Liver (tissue), 9 donors: ENCODE measurements around the gene FGD5. TPM values are rescaled to one million over a fixed set of nuclear protein-coding genes. Genes with fewer than 3 reads are reported as not detected.

ENCODE experiments used
- DNase-seq: peaks from one replicate; pipeline ENCODE4 v3.0.0-alpha.2; 2017; ENCODE audit warnings: low spot score
- H3K27ac ChIP-seq, 2 donors: one replicate each; pipeline ENCODE4 v1.7.0; 2013; ENCODE audit warnings: inconsistent platforms in 2 of 2, low read length in 2 of 2, control low read depth in 1 of 2, low read depth in 1 of 2, mild to moderate bottlenecking in 1 of 2
- H3K27me3 ChIP-seq, 4 donors: one replicate each; pipeline versions ENCODE4 v1.6.1 to v1.7.0; 2013; ENCODE audit warnings: low read length in 3 of 4, inconsistent platforms in 1 of 4, mild to moderate bottlenecking in 1 of 4, moderate library complexity in 1 of 4; ENCODE audit not compliant: control insufficient read depth in 4 of 4, insufficient read depth in 4 of 4
- H3K36me3 ChIP-seq, 4 donors: one replicate each; pipeline versions ENCODE4 v1.6.1 to v1.7.0; 2013; ENCODE audit warnings: low read length in 3 of 4, mild to moderate bottlenecking in 3 of 4, low read depth in 1 of 4, moderate library complexity in 1 of 4; ENCODE audit not compliant: control insufficient read depth in 4 of 4, insufficient read depth in 3 of 4
- H3K4me1 ChIP-seq, 4 donors: one replicate each; pipeline versions ENCODE4 v1.6.1 to v1.7.0; 2013; ENCODE audit warnings: low read length in 3 of 4, mild to moderate bottlenecking in 3 of 4, moderate library complexity in 1 of 4; ENCODE audit not compliant: control insufficient read depth in 4 of 4, insufficient read depth in 4 of 4
- H3K4me3 ChIP-seq, 3 donors: one replicate each; pipeline versions ENCODE4 v1.6.1 to v1.7.0; 2013; ENCODE audit warnings: low read length in 3 of 3, control low read depth in 1 of 3, low read depth in 1 of 3, mild to moderate bottlenecking in 1 of 3
- H3K9ac ChIP-seq, 2 donors: one replicate each; pipeline ENCODE4 v1.7.0; 2013; ENCODE audit warnings: low read length in 2 of 2, mild to moderate bottlenecking in 2 of 2, moderate library complexity in 2 of 2, control low read depth in 1 of 2, low read depth in 1 of 2
- H3K9me3 ChIP-seq, 4 donors: one replicate each; pipeline versions ENCODE4 v1.6.1 to v1.7.0; 2013; ENCODE audit warnings: low read length in 3 of 4; ENCODE audit not compliant: control insufficient read depth in 4 of 4
- EGR1 ChIP-seq, 2 donors: IDR thresholded peaks; 2 replicates each; pipeline ENCODE4 v1.6.1; 2016 to 2018; ENCODE audit warnings: antibody characterized with exemption in 2 of 2, low read depth in 2 of 2
- FOXA1 ChIP-seq: IDR thresholded peaks from 2 replicates; pipeline ENCODE4 v1.6.1; 2016; ENCODE audit warnings: antibody characterized with exemption
- FOXA2 ChIP-seq: IDR thresholded peaks from 2 replicates; pipeline ENCODE4 v1.6.1; 2016; ENCODE audit warnings: antibody characterized with exemption
- GABPA ChIP-seq, 2 donors: IDR thresholded peaks in 1 of 2; conservative IDR thresholded peaks in 1 of 2; 2 replicates each; pipeline ENCODE4 v1.6.1; 2016; ENCODE audit warnings: antibody characterized with exemption in 2 of 2, mild to moderate bottlenecking in 1 of 2, moderate library complexity in 1 of 2
- HNF4A ChIP-seq, 2 donors: conservative IDR thresholded peaks; 2 replicates each; pipeline ENCODE4 v1.6.1; 2016; ENCODE audit warnings: antibody characterized with exemption in 2 of 2, mild to moderate bottlenecking in 2 of 2
- HNF4G ChIP-seq: IDR thresholded peaks from 2 replicates; pipeline ENCODE4 v1.6.1; 2016; ENCODE audit warnings: antibody characterized with exemption
- NR2F2 ChIP-seq: IDR thresholded peaks from 2 replicates; pipeline ENCODE4 v1.6.1; 2016; ENCODE audit warnings: antibody characterized with exemption
- RAD21 ChIP-seq, 2 donors: IDR thresholded peaks; 2 replicates each; pipeline ENCODE4 v1.6.1; 2016; ENCODE audit warnings: antibody characterized with exemption in 2 of 2, mild to moderate bottlenecking in 2 of 2
- RXRA ChIP-seq, 2 donors: IDR thresholded peaks; 2 replicates each; pipeline ENCODE4 v1.6.1; 2017 to 2018; ENCODE audit warnings: antibody characterized with exemption in 2 of 2, mild to moderate bottlenecking in 1 of 2
- SP1 ChIP-seq: IDR thresholded peaks from 2 replicates; pipeline ENCODE4 v1.6.1; 2018; ENCODE audit warnings: antibody characterized with exemption, mild to moderate bottlenecking
- TAF1 ChIP-seq: conservative IDR thresholded peaks from 2 replicates; pipeline ENCODE4 v1.6.1; 2016; ENCODE audit warnings: antibody characterized with exemption, mild to moderate bottlenecking
- WGBS: extraction: QIAGEN DNeasy Blood & Tissue Kit; methylation state at CpG from one replicate; pipeline ENCODE4 v1.1.7; 2013; 5-methylcytosine and 5-hydroxymethylcytosine counted together
- polyA plus RNA-seq, 2 donors: library from polyadenylated mRNA; stranded (reverse) in 1 of 2; unstranded in 1 of 2; fragments of 200-250 nt in 1 of 2; fragments of >200 nt in 1 of 2; fragmentation: Nextera tagmentation in 1 of 2; extraction: Ambion mirVana in 1 of 2; gene quantifications; one replicate each; pipeline versions ENCODE4 v1.2.1 to v1.2.3, GENCODE V29; 2013 to 2015
- total RNA-seq, 2 donors: library from RNA; depleted of rRNA; stranded (reverse); fragments of >200 nt; gene quantifications; one replicate each; pipeline ENCODE4 v1.2.3, GENCODE V29; 2014
- TF ChIP-seq, protein P1 (sequence below): IDR thresholded peaks from 2 replicates; pipeline ENCODE4 v1.6.1; 2016; ENCODE audit warnings: antibody characterized with exemption
- TF ChIP-seq, protein P2 (sequence below): fragments of 150-350 bp; IDR thresholded peaks from 2 replicates; pipeline ENCODE4 v1.5.1; 2017; ENCODE audit warnings: improper control_type of control experiment, low read depth, low read length; ENCODE audit not compliant: missing input control
- donor health status: healthy.
- donor health status: healthy.
- donor health status: healthy.
- donor health status: healthy.
- donor health status: healthy.

FGD5 gene
- total and polyA plus RNA-seq, 4 donors = 2.0 to 6.3 (median 3.1) TPM

DNA sequence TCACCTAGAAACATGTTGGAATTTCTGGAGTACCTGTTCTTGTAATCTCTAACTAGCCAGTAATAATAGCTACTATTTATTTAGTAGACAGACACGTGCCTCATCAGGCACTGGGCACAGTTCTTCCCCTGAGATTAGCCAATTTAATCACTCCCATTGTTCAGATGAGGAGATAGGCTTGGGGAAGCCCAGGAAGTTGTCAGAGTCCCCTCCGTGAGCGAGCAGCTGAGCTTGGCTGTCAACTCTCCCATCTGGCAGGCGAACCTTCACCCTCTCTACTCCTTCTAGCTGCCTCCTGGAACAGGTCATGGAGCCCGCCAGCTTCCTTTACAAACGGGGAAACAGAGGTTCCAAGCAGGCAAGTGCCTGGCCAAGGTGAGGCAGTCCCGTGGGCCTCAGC lies 31.1 kb upstream of the FGD5 start (continued):
- TF ChIP-seq, protein P1, sequence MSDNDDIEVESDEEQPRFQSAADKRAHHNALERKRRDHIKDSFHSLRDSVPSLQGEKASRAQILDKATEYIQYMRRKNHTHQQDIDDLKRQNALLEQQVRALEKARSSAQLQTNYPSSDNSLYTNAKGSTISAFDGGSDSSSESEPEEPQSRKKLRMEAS = no peak
- TF ChIP-seq, protein P2, sequence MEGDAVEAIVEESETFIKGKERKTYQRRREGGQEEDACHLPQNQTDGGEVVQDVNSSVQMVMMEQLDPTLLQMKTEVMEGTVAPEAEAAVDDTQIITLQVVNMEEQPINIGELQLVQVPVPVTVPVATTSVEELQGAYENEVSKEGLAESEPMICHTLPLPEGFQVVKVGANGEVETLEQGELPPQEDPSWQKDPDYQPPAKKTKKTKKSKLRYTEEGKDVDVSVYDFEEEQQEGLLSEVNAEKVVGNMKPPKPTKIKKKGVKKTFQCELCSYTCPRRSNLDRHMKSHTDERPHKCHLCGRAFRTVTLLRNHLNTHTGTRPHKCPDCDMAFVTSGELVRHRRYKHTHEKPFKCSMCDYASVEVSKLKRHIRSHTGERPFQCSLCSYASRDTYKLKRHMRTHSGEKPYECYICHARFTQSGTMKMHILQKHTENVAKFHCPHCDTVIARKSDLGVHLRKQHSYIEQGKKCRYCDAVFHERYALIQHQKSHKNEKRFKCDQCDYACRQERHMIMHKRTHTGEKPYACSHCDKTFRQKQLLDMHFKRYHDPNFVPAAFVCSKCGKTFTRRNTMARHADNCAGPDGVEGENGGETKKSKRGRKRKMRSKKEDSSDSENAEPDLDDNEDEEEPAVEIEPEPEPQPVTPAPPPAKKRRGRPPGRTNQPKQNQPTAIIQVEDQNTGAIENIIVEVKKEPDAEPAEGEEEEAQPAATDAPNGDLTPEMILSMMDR = no peak

DNA sequence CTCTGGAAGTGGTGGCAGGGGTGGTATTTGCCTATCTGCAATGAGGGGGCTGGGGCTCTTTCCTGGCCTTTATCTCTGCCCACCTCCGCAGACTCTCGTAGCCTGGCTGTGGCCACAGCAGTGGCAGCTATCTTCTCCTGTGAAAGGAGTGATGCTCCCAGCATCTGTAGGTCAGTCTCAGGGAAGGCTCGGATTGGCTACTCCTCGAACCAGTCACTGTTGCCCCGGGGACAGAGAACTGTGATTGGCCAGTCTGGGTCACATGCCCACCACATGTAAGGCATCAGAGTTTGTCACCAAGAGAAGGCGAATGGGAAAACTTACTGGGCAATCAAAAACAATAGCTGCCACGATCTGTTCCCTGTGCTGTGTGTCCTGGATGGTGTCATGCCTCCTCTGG lies 30.1 kb upstream of the FGD5 start:
- Histone ChIP-seq H3K9me3 (no peaks in the 10 kb centered on the region), H3K4me1 (peaks cover 0 to 6% (median 3%) of the 10 kb centered on the region in 4 donors), H3K36me3 (no peaks in the 10 kb centered on the region), H3K27ac (no peak overlapping the region), H3K4me3 (no peak overlapping the region), H3K9ac (no peak overlapping the region), H3K27me3 (no peaks in the 10 kb centered on the region)
- DNase-seq = no peak
- WGBS = 93% methylated on average over 7 of the region's 7 CpGs
- TF ChIP-seq TAF1 (no peak), HNF4G (no peak), HNF4A (conservative IDR thresholded peaks at IDR 0.05) (no peak), FOXA2 (no peak), EGR1 (IDR thresholded peaks at IDR 0.05; ENCODE audit: low read depth in 2 of 2) (no peak), FOXA1 (no peak)
- TF ChIP-seq, protein P2 = no peak

DNA sequence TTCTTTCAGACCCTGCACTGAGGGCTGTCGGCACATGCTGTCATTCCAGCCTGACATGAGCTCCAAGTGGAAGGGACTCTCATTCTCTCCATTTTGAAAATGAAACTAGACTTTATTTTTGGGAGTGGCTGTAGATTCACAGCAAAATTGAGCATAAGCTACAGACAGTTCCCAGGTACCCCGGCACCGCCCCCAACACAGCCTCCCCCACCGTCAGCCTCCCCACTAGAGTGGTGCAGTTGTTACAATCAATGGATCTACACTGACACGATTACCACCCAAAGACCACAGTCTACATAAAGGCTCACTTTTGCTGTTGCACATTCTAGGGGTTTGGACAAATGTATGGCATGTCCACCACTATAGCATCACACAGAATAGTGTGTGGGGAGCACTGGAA lies 29.5 kb upstream of the FGD5 start:
- TF ChIP-seq GABPA (IDR thresholded peaks at IDR 0.05 in 1 of 2, conservative IDR thresholded peaks at IDR 0.05 in 1 of 2) = no peak
- TF ChIP-seq NR2F2 = no peak
- TF ChIP-seq SP1 = no peak
- TF ChIP-seq, protein P2 = no peak
- no peak for TF ChIP-seq RAD21 (IDR thresholded peaks at IDR 0.05)
- no peak for TF ChIP-seq RXRA (IDR thresholded peaks at IDR 0.05)
- no peak for DNase-seq
- Histone ChIP-seq H3K4me3 (no peak overlapping the region), H3K9me3 (no peaks in the 10 kb centered on the region), H3K36me3 (no peaks in the 10 kb centered on the region), H3K4me1 (peaks cover 0 to 6% (median 3%) of the 10 kb centered on the region in 4 donors), H3K27me3 (no peaks in the 10 kb centered on the region), H3K27ac (no peak overlapping the region), H3K9ac (no peak overlapping the region)
- 76% methylated on average over 5 of the region's 5 CpGs for WGBS
